Aortic smooth muscle cell (primary cell): ENCODE results near the gene TXK. TPM values are rescaled to one million over a fixed set of nuclear protein-coding genes. Genes with fewer than 3 reads are reported as not detected.

Source experiments
- total RNA-seq: library from RNA; depleted of rRNA; stranded (reverse); fragments of >200 nt; gene quantifications from 2 replicates; pipeline ENCODE4 v1.2.3, GENCODE V29; 2014

Gene TXK
- 0.13 and 0.56 TPM in 2 replicates for total RNA-seq

GRCh38 chr4:48134081-48134480 is at the start of gene TXK:
Gene TXK, minus strand, starts transcription at chr4:48134250. Its CDS starts 80 bp downstream, at chr4:48134170.

Other genes with a start within 250 kb of the TXK start
- 5.5 and 7.1 TPM in 2 replicates for gene NFXL1, start 219.7 kb downstream of the TXK start, total RNA-seq
- under 0.01 and 0.31 TPM in 2 replicates for gene CNGA1, start 117.6 kb downstream of the TXK start, total RNA-seq
- gene NIPAL1, start 117.5 kb downstream of the TXK start, total RNA-seq: 0.13 and 0.25 TPM in 2 replicates
- gene TEC, start 135.6 kb upstream of the TXK start, total RNA-seq: 0.37 and 0.92 TPM in 2 replicates
- 21.5 and 27.1 TPM in 2 replicates for gene SLAIN2, start 207.3 kb upstream of the TXK start, total RNA-seq